ENCODE results near the gene TOMT. TPM values are rescaled to one million over a fixed set of nuclear protein-coding genes. Genes with fewer than 3 reads are reported as not detected.

TOMT gene
- total RNA-seq, 1 donor from 2014 or later = not detected

- H3K4me3 ChIP-seq = no peak overlapping the region
- no peaks in the 10 kb centered on the region for H3K9me3 ChIP-seq
- no peak for DNase-seq (ENCODE audit: low spot score in 2 of 2)
- H3K36me3 ChIP-seq = no peaks in the 10 kb centered on the region
- no peaks in the 10 kb centered on the region for H3K4me1 ChIP-seq
- TF ChIP-seq, protein P1, sequence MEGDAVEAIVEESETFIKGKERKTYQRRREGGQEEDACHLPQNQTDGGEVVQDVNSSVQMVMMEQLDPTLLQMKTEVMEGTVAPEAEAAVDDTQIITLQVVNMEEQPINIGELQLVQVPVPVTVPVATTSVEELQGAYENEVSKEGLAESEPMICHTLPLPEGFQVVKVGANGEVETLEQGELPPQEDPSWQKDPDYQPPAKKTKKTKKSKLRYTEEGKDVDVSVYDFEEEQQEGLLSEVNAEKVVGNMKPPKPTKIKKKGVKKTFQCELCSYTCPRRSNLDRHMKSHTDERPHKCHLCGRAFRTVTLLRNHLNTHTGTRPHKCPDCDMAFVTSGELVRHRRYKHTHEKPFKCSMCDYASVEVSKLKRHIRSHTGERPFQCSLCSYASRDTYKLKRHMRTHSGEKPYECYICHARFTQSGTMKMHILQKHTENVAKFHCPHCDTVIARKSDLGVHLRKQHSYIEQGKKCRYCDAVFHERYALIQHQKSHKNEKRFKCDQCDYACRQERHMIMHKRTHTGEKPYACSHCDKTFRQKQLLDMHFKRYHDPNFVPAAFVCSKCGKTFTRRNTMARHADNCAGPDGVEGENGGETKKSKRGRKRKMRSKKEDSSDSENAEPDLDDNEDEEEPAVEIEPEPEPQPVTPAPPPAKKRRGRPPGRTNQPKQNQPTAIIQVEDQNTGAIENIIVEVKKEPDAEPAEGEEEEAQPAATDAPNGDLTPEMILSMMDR (IDR thresholded peaks at IDR 0.05) = no peak
- H3K27me3 ChIP-seq = no peaks in the 10 kb centered on the region
- H3K27ac ChIP-seq = no peak overlapping the region
- intact Hi-C loops (cut with DNase I) = no loop called here
These were observed 49.1 kb downstream of the TOMT start for GRCh38 chr11:72154816-72155215.

DNA sequence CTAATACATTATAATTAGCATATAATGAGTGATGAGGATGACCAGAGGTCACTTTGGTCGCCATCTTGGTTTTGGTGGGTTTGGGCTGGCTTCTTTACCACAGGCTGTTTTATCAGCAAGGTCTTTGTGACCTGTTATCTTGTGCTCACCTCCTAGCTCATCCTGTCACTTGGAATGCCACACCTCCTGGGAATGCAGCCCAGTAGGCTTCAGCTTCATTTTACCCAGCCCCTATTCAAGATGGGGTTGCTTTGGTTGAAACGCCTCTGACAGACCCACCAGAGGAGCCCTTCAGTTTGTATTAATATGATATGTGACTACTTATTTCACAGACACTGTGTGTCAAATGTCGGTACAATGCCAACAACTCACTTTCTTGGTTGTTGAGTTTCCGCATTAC, 50.0 kb downstream of the TOMT start:
- Histone ChIP-seq H3K27me3 (no peaks in the 10 kb centered on the region), H3K4me1 (no peaks in the 10 kb centered on the region), H3K9me3 (no peaks in the 10 kb centered on the region), H3K36me3 (no peaks in the 10 kb centered on the region), H3K27ac (no peak overlapping the region), H3K4me3 (no peak overlapping the region)
- intact Hi-C loops (cut with DNase I) = no loop called here
- DNase-seq (ENCODE audit: low spot score in 2 of 2) = no peak
- TF ChIP-seq, protein P1 (IDR thresholded peaks at IDR 0.05) = no peak

DNA sequence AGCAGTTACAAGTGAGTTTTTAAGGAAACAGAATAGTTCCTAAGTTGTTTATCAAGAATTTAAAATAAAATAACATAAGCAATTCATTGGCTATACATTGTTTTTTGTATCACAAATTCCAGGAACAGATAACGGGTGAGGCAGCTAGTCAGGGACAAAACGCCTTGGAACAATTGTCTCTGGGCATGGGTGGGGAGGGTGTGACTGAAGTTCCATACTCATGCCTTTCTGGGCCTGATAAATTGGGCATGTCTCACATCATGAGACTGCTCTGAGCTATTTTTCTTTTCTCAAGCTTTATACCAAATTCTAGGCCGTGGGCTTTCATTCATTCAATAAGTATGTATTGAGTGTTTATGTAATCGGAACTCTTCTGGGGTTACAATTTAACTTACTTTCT, 51.4 kb downstream of the TOMT start:
- intact Hi-C loops (cut with DNase I) = no loop called here
- no peaks in the 10 kb centered on the region for H3K9me3 ChIP-seq
- H3K4me3 ChIP-seq = no peak overlapping the region
- no peak overlapping the region for H3K27ac ChIP-seq
- H3K36me3 ChIP-seq = no peaks in the 10 kb centered on the region
- no peaks in the 10 kb centered on the region for H3K4me1 ChIP-seq
- TF ChIP-seq, protein P1 (IDR thresholded peaks at IDR 0.05) = no peak
- H3K27me3 ChIP-seq = no peaks in the 10 kb centered on the region
- DNase-seq (ENCODE audit: low spot score in 2 of 2) = no peak

Other genes with a start within 250 kb of the TOMT start
- gene DEFB131B, start 227.5 kb upstream of the TOMT start, total RNA-seq = not detected
- not detected for gene XNDC1N, start 177.3 kb upstream of the TOMT start, total RNA-seq
- 5.0 TPM for gene RNF121, start 176.9 kb upstream of the TOMT start, total RNA-seq
- gene IL18BP, start 107.0 kb upstream of the TOMT start, total RNA-seq = 5.0 TPM
- 289 TPM for gene NUMA1, start 25.4 kb upstream of the TOMT start, total RNA-seq
- gene LRRC51, start 25.1 kb upstream of the TOMT start, total RNA-seq = 12.9 TPM
- 148 TPM for gene LAMTOR1, start 2.6 kb upstream of the TOMT start, total RNA-seq
- gene ANAPC15, start 6.8 kb downstream of the TOMT start, total RNA-seq = not detected
- not detected for gene FOLR3, start 29.8 kb downstream of the TOMT start, total RNA-seq
- not detected for gene FOLR1, start 86.2 kb downstream of the TOMT start, total RNA-seq
- 34.5 TPM for gene FOLR2, start 110.9 kb downstream of the TOMT start, total RNA-seq
- gene INPPL1, start 118.8 kb downstream of the TOMT start, total RNA-seq = 76.0 TPM
- gene PHOX2A, start 138.3 kb downstream of the TOMT start, total RNA-seq = not detected

All from ascending aorta (tissue), 2 donors.